Body of pancreas (tissue), 4 donors: Measurements from ENCODE around the gene PLA2G4E. TPM values are rescaled to one million over a fixed set of nuclear protein-coding genes. Genes with fewer than 3 reads are reported as not detected.

Source experiments
- ATAC-seq: fragments of 150-250 bp; one replicate; pipeline ENCODE4 v1.9.1; 2016
- DNase-seq, 4 donors: peaks; one replicate each; pipeline ENCODE4 v3.0.0-alpha.2; 2019
- H3K27ac ChIP-seq, 4 donors: fragments of 200-600 bp; sonication (generic); 1 replicate in 3 of 4; 2 replicates in 1 of 4; pipeline versions ENCODE4 v1.5.1 to v1.6.1; 2016 to 2019; ENCODE audit warnings: mild to moderate bottlenecking in 1 of 4, mixed read lengths in 1 of 4, moderate library complexity in 1 of 4
- H3K27me3 ChIP-seq, 2 donors: fragments of 200-600 bp; sonication (generic); one replicate each; pipeline ENCODE4 v1.6.0; 2016; ENCODE audit warnings: mild to moderate bottlenecking in 1 of 2
- H3K36me3 ChIP-seq, 2 donors: fragments of 200-600 bp; sonication (generic); replicated peaks in 1 of 2; 2 replicates each; pipeline ENCODE4 v1.5.1; 2016; ENCODE audit warnings: low read depth in 2 of 2; ENCODE audit not compliant: insufficient read depth in 1 of 2
- H3K4me1 ChIP-seq: fragments of 200-600 bp; sonication (generic); one replicate; pipeline ENCODE4 v1.6.0; 2016
- H3K4me3 ChIP-seq, 2 donors: fragments of 200-600 bp; sonication (generic); 1 replicate in 1 of 2; 2 replicates in 1 of 2; pipeline ENCODE4 v1.5.1; 2016 to 2019
- H3K9me3 ChIP-seq, 3 donors: fragments of 200-600 bp; sonication (generic); 1 replicate in 2 of 3; 2 replicates in 1 of 3; pipeline ENCODE4 v1.5.1; 2016
- CTCF ChIP-seq, 7 experiments: fragments of 450-650 bp in 4 of 7; fragments of 200-600 bp in 3 of 7; sonication (generic) in 3 of 7; IDR thresholded peaks; one replicate each; pipeline ENCODE4 v1.5.1; 2016 to 2019; ENCODE audit warnings: antibody characterized with exemption in 7 of 7
- POLR2A ChIP-seq, 3 donors: fragments of 450-650 bp; IDR thresholded peaks; one replicate each; pipeline ENCODE4 v1.6.1; 2016; ENCODE audit warnings: antibody characterized with exemption in 3 of 3, mild to moderate bottlenecking in 2 of 3
- WGBS, 2 donors: methylation state at CpG; one replicate each; pipeline ENCODE4 v1.1.5; 2017; 5-methylcytosine and 5-hydroxymethylcytosine counted together
- intact Hi-C: fragments of 100-400 bp; cut with DNase I; formaldehyde crosslinking; loops from one replicate; pipeline ENCODE4 v1.15.1; 2023
- total RNA-seq, 2 donors: library from RNA; depleted of rRNA; stranded (reverse); fragments of >200 nt; gene quantifications; one replicate each; pipeline ENCODE4 v1.1.0, GENCODE V29; 2016

The PLA2G4E gene
- total RNA-seq: not detected

- Histone ChIP-seq H3K27me3 (no peaks in the 10 kb centered on the region), H3K9me3 (no peaks in the 10 kb centered on the region), H3K4me3 (no peak within 1 kb of the TSS), H3K36me3 (no peaks in the 10 kb centered on the region), H3K4me1 (no peaks in the 10 kb centered on the region), H3K27ac (no peak within 1 kb of the TSS)
- no peak for TF ChIP-seq POLR2A (IDR thresholded peaks at IDR 0.05)
- TF ChIP-seq CTCF (IDR thresholded peaks at IDR 0.05): no peak
- DNase-seq (no peak), ATAC-seq (no peak)
- intact Hi-C loops: no loop called here
- 96 to 100% methylated on average over 2 to 5 of the region's 5 CpGs for WGBS, 2 donors
Observed at GRCh38 chr15:42020713-42021273, at the start of gene PLA2G4E. Gene PLA2G4E, minus strand, starts transcription at chr15:42021042. Its CDS starts 12 bp downstream, at chr15:42021030.

GRCh38 chr15:42070279-42070975 lies 49.6 kb upstream of the PLA2G4E start:
- Histone ChIP-seq H3K27ac (no peak overlapping the region), H3K27me3 (no peaks in the 10 kb centered on the region), H3K36me3 (no peaks in the 10 kb centered on the region), H3K9me3 (no peaks in the 10 kb centered on the region), H3K4me3 (no peak overlapping the region), H3K4me1 (peaks cover 6% of the 10 kb centered on the region)
- WGBS, 2 donors: 83 to 89% methylated on average over 14 to 16 of the region's 16 CpGs
- no peak for DNase-seq
- intact Hi-C loops: no loop called here
- ATAC-seq: no peak
- no peak for TF ChIP-seq POLR2A (IDR thresholded peaks at IDR 0.05)
- no peak for TF ChIP-seq CTCF (IDR thresholded peaks at IDR 0.05)

- Histone ChIP-seq H3K4me1 (peaks cover 6% of the 10 kb centered on the region), H3K27ac (no peak overlapping the region), H3K9me3 (no peaks in the 10 kb centered on the region), H3K4me3 (no peak overlapping the region), H3K27me3 (no peaks in the 10 kb centered on the region), H3K36me3 (no peaks in the 10 kb centered on the region)
- no peak for TF ChIP-seq POLR2A (IDR thresholded peaks at IDR 0.05)
- TF ChIP-seq CTCF (IDR thresholded peaks at IDR 0.05): no peak
- 65 to 80% methylated on average over 5 to 16 of the region's 17 CpGs for WGBS, 2 donors
- DNase-seq: no peak
- no peak for ATAC-seq
- intact Hi-C loops: loop anchor here (5.0 kb wide), 1 partner anchor 68 kb away; no protein-coding TSS in a partner anchor
Observed at GRCh38 chr15:42069496-42070278, 48.8 kb upstream of the PLA2G4E start.

- H3K36me3 ChIP-seq: no peaks in the 10 kb centered on the region
- H3K4me1 ChIP-seq: peaks cover 6% of the 10 kb centered on the region
- DNase-seq: no peak
- ATAC-seq: no peak
- H3K9me3 ChIP-seq: no peaks in the 10 kb centered on the region
- WGBS, 2 donors: 86 to 90% methylated on average over 7 of the region's 7 CpGs
- no peak overlapping the region for H3K27ac ChIP-seq
- H3K27me3 ChIP-seq: no peaks in the 10 kb centered on the region
- intact Hi-C loops: loop anchor here (5.0 kb wide), 1 partner anchor 68 kb away; no protein-coding TSS in a partner anchor
- TF ChIP-seq POLR2A (IDR thresholded peaks at IDR 0.05): no peak
- H3K4me3 ChIP-seq: no peak overlapping the region
Observed at GRCh38 chr15:42069025-42069424, 48.2 kb upstream of the PLA2G4E start.

GRCh38 chr15:42068601-42069000 lies 47.8 kb upstream of the PLA2G4E start:
- DNase-seq (no peak), ATAC-seq (no peak)
- no peaks in the 10 kb centered on the region for H3K9me3 ChIP-seq
- H3K4me3 ChIP-seq: no peak overlapping the region
- H3K27ac ChIP-seq: no peak overlapping the region
- H3K36me3 ChIP-seq: no peaks in the 10 kb centered on the region
- H3K4me1 ChIP-seq: peaks cover 6% of the 10 kb centered on the region
- H3K27me3 ChIP-seq: no peaks in the 10 kb centered on the region
- no peak for TF ChIP-seq POLR2A (IDR thresholded peaks at IDR 0.05)
- 79% methylated on average over 13 of the region's 14 CpGs; no CpG with 5 or more reads in 1 of the 2 donors for WGBS, 2 donors
- intact Hi-C loops: loop anchor here (5.0 kb wide), 1 partner anchor 69 kb away; no protein-coding TSS in a partner anchor
